GM21390 (cell line): ENCODE measurements around the gene BACH2.
"Not testable (repeated sequence)": the region's sequence is repeated elsewhere in the genome, so short reads cannot be mapped to it uniquely, and the experiment has no call there.

Experiments
- ATAC-seq: cut with Tn5 transposase; IDR thresholded peaks from one replicate; pipeline ENCODE4 v1.9.1; 2021; ENCODE audit not compliant: unreplicated experiment

The BACH2 gene

GRCh38 chr6:90076511-90077415 is 219.9 kb downstream of the BACH2 start:
- ATAC-seq = no peak

GRCh38 chr6:90074161-90074850 is 222.3 kb downstream of the BACH2 start:
- ATAC-seq = no peak

DNA sequence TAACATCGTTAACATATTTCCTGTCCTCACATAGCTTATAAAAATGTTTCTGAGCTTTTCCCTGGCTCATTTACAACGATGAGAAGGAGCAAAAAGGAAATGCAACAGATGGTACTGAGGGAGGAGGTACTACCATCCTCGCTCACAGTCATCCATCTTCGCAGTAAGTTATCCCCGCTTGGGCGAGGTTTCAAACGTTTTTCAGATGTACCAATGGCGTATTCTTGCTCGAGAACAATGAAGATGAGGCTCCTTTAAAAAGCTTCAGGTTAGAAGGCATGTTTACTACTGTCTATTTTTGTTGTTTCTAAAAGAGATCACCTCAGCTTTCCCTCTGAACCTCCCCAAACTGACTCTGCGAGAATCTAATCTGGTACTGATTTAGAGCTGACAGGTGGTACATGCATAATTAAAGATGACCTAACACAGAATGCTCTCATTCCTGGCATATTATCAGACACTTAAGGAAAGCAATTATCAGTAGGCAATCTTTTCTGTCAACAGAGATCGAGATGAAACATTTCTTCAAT is 223.6 kb downstream of the BACH2 start:
- no peak for ATAC-seq

GRCh38 chr6:90072501-90072900 is 224.1 kb downstream of the BACH2 start:
- no peak for ATAC-seq

DNA sequence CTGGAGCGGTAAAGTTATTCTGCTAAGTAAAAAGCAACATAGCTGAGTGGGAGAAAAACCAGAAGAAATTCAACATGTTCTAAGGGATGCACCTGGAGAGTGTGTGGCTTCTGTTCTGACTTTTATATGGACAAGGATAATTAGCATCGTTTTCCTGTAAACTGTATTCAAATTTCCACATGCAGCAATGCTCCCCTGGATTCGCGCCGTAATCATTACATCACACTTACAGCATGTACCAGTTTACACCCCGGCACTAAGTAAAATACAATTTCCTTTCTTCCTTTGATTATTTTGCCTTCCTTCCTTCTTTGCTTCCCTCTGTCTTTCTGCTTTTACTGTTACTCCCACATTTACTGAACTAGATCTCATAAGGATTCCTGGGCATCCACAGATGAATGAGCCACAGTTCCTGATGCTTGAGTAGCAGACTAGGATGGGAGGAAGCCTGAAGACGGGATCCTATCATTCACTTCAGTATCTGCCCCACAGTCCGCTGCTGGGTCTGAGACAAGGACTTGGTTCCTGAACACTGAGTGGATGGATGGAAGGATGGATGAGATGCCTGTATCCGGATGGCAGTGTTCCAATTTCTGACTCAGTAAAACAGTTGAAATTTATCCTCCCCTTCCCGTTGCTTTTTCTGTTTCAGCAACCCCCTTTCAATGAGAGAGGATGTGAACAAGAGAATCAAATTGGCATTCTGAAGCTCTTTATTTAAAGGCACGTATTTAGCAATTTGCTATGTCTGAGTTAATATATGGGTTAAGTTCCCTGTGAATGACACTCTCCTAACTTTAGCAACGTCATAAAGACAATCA is 227.7 kb downstream of the BACH2 start:
- ATAC-seq = no peak

- no peak for ATAC-seq
Observed at GRCh38 chr6:90068264-90068663, 228.4 kb downstream of the BACH2 start.

- ATAC-seq = no peak
Observed at GRCh38 chr6:90066697-90067096, 229.9 kb downstream of the BACH2 start.

- ATAC-seq = no peak
Observed at GRCh38 chr6:90065173-90065572, 231.5 kb downstream of the BACH2 start.

DNA sequence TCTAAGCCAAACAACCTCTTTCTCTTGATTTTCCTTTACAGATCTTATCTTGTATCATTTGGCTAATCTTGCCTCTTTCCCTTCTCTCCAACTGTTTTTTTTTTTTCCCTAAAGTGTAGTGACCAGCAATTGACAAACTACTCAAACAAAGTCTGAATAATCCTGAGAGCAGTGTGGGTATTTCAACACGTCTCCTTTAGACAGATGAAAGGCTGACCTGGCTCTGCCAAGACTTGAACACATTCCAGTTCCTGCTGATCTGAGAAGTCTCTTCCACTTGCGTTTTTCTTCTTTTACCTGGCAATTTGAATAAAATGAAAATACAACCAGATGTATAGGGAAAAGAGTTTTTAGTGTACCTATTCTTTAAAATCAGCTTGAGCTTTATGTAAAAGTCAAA is 234.0 kb downstream of the BACH2 start:
- ATAC-seq = no peak

GRCh38 chr6:90062051-90062450 is 234.6 kb downstream of the BACH2 start:
- ATAC-seq = no peak

- ATAC-seq = not testable (repeated sequence)
Observed at GRCh38 chr6:90059178-90059577, 237.5 kb downstream of the BACH2 start.

GRCh38 chr6:90055924-90056323 is 240.7 kb downstream of the BACH2 start:
- not testable (repeated sequence) for ATAC-seq

- ATAC-seq = not testable (repeated sequence)
Observed at GRCh38 chr6:90054193-90054592, 242.4 kb downstream of the BACH2 start.

DNA sequence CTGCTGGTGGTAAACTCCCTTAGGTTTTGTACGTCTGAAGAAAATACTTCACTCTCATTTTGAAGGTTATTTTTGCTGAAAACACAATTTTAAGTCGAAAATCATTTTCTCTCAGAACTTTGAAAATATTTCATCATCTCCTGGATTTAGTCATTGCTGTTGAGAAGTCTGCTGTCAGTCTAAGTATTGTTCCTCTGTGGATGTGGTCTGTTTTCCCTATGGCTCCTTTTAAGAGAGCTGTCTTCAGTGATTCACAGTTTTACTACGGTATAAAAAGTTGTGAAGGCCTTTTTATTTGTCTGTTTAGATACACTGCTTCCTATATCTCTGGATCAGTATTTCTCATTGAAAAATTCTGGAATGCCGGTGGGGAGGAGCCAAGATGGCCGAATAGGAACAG is 243.0 kb downstream of the BACH2 start:
- ATAC-seq = no peak

GRCh38 chr6:90049295-90049694 is 247.3 kb downstream of the BACH2 start:
- no peak for ATAC-seq

- no peak for ATAC-seq
Observed at GRCh38 chr6:90048206-90048967, 248.3 kb downstream of the BACH2 start.

- no peak for ATAC-seq
Observed at GRCh38 chr6:90045535-90045934, 251.1 kb downstream of the BACH2 start.

DNA sequence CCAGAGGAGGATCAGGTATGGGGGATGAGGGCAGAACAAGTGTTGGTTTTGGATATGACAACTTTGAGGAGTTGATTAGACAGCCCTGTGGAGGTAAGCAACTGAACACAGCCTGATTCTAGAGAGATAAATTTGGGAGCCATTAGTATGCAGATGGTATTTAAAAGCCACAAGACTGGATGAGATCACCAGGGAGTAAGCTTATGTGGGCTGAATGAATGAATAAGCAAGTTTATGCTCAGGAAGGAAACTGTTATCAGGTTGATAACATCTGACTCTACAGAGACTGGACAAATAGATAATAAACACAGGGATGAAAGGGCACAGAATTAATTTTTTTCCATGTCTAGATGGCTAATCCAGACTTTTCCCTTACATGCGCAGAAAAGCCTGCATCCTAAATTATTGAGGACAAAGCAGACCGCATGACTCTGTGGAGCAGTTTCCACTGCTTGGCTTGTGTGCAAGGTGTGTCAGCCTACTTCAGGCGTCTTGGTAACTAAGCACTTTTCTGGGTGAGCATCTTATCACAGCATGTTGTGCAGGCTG is 251.7 kb downstream of the BACH2 start:
- no peak for ATAC-seq

DNA sequence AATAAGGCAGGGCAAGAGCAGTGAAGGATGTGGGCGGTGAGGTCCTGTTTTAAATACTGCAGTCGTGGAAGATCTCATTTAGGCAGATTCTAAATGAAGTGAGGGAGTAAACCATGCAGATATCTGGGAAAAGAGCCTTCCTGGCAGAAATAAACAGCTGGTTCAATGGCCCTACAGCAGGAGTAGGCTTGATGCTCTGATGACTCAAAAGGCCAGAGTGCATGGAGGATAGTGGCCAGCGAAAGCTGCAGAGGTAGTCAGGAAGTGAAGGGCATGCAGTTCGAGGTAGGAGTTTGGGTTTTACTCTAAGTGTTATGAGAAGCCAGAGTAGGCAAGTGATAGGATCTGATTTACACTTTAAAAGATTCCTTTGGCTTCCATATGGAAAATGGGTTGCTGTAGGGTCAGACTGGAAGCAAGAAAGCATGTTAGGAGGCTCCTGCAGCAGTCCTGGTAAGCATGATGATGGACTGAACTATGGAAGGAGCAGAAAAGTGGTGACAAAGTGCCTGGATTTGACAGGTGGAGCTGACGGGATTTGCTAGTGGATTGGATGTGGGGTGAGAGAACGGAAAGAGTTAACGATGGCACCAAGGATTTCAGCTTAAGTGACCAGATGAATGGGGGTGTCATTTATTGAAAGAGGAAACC is 252.3 kb downstream of the BACH2 start:
- ATAC-seq = no peak

GRCh38 chr6:90040931-90041330 is 255.7 kb downstream of the BACH2 start:
- no peak for ATAC-seq
